Progenitor cell of endocrine pancreas (in vitro differentiated cells): ENCODE measurements around the gene NAA38. TPM values are rescaled to one million over a fixed set of nuclear protein-coding genes. Genes with fewer than 3 reads are reported as not detected.

Experiments used
- DNase-seq: peaks from one replicate; pipeline ENCODE4 v3.0.0; 2021; ENCODE audit warnings: low spot score; ENCODE audit not compliant: unreplicated experiment
- H3K27ac Mint-ChIP-seq: 2 replicates; pipeline ENCODE4 v1.8.0; 2021; ENCODE audit warnings: mild to moderate bottlenecking, moderate library complexity, mixed read lengths
- H3K27me3 Mint-ChIP-seq: 2 replicates; pipeline ENCODE4 v1.8.0; 2021; ENCODE audit warnings: mixed read lengths
- H3K36me3 Mint-ChIP-seq: 2 replicates; pipeline ENCODE4 v1.8.0; 2022; ENCODE audit warnings: mixed read lengths; ENCODE audit not compliant: insufficient read depth
- H3K4me1 Mint-ChIP-seq: 2 replicates; pipeline ENCODE4 v1.8.0; 2021; ENCODE audit warnings: low read depth, mixed read lengths
- H3K4me3 Mint-ChIP-seq: 2 replicates; pipeline ENCODE4 v1.8.0; 2021; ENCODE audit warnings: low read depth, mild to moderate bottlenecking, moderate library complexity, mixed read lengths
- H3K9me3 Mint-ChIP-seq: 2 replicates; pipeline ENCODE4 v1.8.0; 2021; ENCODE audit warnings: low read depth, mixed read lengths
- CTCF ChIP-seq: fragments of 200-600 bp; sonication (generic); IDR thresholded peaks from one replicate; pipeline ENCODE4 v1.5.0; 2021; ENCODE audit warnings: antibody characterized with exemption, mild to moderate bottlenecking; ENCODE audit not compliant: unreplicated experiment
- total RNA-seq: library from RNA; stranded (reverse); gene quantifications from 2 replicates; pipeline ENCODE4 v1.2.1, GENCODE V29; 2021

The NAA38 gene
- total RNA-seq, 1 donor from 2014 or later = 70.0 TPM

GRCh38 chr17:7880076-7880868 lies 22.9 kb upstream of the NAA38 start:
- no peak for TF ChIP-seq CTCF
- no peak for DNase-seq
- H3K4me3 Mint-ChIP-seq = no peak overlapping the region
- H3K36me3 Mint-ChIP-seq = peaks cover 7% of the 10 kb centered on the region
- no peak overlapping the region for H3K27ac Mint-ChIP-seq
- no peaks in the 10 kb centered on the region for H3K9me3 Mint-ChIP-seq
- H3K27me3 Mint-ChIP-seq = no peaks in the 10 kb centered on the region
- no peaks in the 10 kb centered on the region for H3K4me1 Mint-ChIP-seq

- H3K4me1 Mint-ChIP-seq = no peaks in the 10 kb centered on the region
- H3K27me3 Mint-ChIP-seq = no peaks in the 10 kb centered on the region
- H3K27ac Mint-ChIP-seq = no peak overlapping the region
- no peak for TF ChIP-seq CTCF
- peaks cover 12% of the 10 kb centered on the region for H3K36me3 Mint-ChIP-seq
- no peak overlapping the region for H3K4me3 Mint-ChIP-seq
- DNase-seq = no peak
- no peaks in the 10 kb centered on the region for H3K9me3 Mint-ChIP-seq
Observed at GRCh38 chr17:7878234-7878633, 20.9 kb upstream of the NAA38 start.

- Mint-ChIP-seq H3K9me3 (no peaks in the 10 kb centered on the region), H3K27me3 (no peaks in the 10 kb centered on the region), H3K4me1 (no peaks in the 10 kb centered on the region), H3K4me3 (no peak overlapping the region), H3K27ac (no peak overlapping the region), H3K36me3 (peaks cover 14% of the 10 kb centered on the region)
- TF ChIP-seq CTCF = no peak
- no peak for DNase-seq
Observed at GRCh38 chr17:7875804-7876370, 18.5 kb upstream of the NAA38 start.

GRCh38 chr17:7873051-7873450 lies 15.7 kb upstream of the NAA38 start:
- H3K27ac Mint-ChIP-seq = no peak overlapping the region
- TF ChIP-seq CTCF = no peak
- H3K9me3 Mint-ChIP-seq = no peaks in the 10 kb centered on the region
- H3K4me3 Mint-ChIP-seq = no peak overlapping the region
- peaks cover 16% of the 10 kb centered on the region for H3K36me3 Mint-ChIP-seq
- H3K27me3 Mint-ChIP-seq = no peaks in the 10 kb centered on the region
- H3K4me1 Mint-ChIP-seq = no peaks in the 10 kb centered on the region
- no peak for DNase-seq

GRCh38 chr17:7867881-7868329 lies 10.5 kb upstream of the NAA38 start:
- DNase-seq = no peak
- peak overlapping the region; percentile 81 for H3K27ac Mint-ChIP-seq

More at GRCh38 chr17:7867881-7868329, 10.5 kb upstream of the NAA38 start:
- no peaks in the 10 kb centered on the region for H3K27me3 Mint-ChIP-seq
- no peaks in the 10 kb centered on the region for H3K9me3 Mint-ChIP-seq
- TF ChIP-seq CTCF = no peak
- H3K4me3 Mint-ChIP-seq = no peak overlapping the region
- H3K36me3 Mint-ChIP-seq = peaks cover 25% of the 10 kb centered on the region
- peaks cover 9% of the 10 kb centered on the region for H3K4me1 Mint-ChIP-seq
